ENCODE results near the gene PGAP3.
"Not testable (repeated sequence)": the region's sequence is repeated elsewhere in the genome, so short reads cannot be mapped to it uniquely, and the experiment has no call there.

Gene PGAP3

DNA sequence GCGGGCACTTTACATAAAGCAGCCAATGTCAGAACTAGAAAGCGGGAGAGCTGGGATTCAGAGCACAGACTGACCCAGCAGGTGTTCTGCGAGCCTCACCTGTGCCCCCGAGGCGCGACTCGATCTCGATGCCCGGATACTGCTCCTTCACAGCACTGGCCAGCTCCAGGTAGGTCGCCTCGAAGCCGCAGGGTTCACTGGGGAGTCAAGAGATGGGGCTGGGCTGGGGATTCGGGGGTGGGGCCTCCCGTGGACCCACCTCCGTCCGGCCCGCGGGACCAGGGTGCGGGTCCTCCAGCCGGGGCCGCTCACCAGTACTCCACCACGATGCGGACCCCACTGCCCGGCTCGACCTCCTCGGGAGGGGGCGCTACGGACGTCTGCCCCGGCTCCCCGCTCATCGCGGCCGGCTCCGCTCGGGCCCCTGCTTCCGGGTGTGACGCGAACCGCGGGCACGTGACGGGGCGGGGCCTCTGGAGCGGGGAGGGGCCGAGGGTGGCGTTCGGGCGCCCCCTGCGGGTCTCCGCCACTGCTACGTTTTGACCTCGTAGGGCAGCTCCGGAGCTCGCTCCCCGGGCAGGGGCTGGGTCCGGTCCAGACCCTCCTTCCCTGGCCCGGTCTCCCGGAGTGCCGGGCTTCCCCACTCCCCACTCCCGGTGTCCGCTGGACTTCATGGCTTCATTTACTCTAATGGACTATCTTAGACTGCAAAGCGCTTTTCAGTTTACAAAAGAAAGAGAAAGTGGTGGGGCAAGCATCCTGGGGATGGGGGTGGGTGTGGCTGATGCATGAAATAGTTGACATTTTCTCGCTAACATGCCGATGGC, 42.5 kb upstream of the PGAP3 start, which contains the start of gene MIEN1:
Gene MIEN1 (minus strand): TSS at position 438 of the 827 bp plus-strand sequence. CDS start 37 bp downstream, at position 401.
- Histone ChIP-seq H3K36me3 (peaks cover 19% of the 10 kb centered on the region), H3K4me3 (ENCODE audit: low read depth, low read length) (peak within 1 kb of the TSS; percentile 84), H3K27me3 (ENCODE audit: insufficient read depth, low read depth, severe bottlenecking) (no peaks in the 10 kb centered on the region), H3K9me3 (ENCODE audit: severe bottlenecking) (no peaks in the 10 kb centered on the region), H3K27ac (peak within 1 kb of the TSS; percentile 85)
- TF ChIP-seq, protein P1, sequence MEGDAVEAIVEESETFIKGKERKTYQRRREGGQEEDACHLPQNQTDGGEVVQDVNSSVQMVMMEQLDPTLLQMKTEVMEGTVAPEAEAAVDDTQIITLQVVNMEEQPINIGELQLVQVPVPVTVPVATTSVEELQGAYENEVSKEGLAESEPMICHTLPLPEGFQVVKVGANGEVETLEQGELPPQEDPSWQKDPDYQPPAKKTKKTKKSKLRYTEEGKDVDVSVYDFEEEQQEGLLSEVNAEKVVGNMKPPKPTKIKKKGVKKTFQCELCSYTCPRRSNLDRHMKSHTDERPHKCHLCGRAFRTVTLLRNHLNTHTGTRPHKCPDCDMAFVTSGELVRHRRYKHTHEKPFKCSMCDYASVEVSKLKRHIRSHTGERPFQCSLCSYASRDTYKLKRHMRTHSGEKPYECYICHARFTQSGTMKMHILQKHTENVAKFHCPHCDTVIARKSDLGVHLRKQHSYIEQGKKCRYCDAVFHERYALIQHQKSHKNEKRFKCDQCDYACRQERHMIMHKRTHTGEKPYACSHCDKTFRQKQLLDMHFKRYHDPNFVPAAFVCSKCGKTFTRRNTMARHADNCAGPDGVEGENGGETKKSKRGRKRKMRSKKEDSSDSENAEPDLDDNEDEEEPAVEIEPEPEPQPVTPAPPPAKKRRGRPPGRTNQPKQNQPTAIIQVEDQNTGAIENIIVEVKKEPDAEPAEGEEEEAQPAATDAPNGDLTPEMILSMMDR (IDR thresholded peaks at IDR 0.05; ENCODE audit: low read depth, low read length) = peak; percentile 92
- DNase-seq = peak; percentile 95

DNA sequence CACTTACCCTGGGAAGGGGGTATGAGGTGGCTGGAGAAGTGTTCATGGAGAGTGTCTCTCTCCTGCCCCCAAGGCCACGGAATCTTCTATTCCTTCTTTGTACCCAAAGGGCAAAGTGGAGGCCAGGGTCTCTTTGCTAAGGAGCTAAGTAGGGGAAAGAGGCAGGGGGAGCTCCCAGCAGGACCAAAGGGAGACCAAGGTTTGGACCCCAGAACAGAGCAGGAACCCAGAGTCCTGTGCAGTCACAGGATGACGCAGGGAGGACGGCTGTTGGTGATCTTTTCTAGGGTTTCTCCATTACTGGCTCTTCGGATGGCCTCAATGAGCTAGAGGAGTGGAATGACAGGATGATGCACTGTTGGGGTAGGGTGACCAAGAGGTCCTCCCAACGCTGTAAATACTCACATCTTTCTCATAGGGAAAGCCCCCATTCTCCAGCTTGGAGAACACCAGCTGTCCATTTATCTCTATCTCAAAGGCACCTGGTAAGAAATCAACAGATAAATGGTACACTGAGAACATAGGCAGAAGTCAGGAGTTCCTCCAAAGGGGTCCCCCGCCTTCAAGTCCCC, 41.5 kb upstream of the PGAP3 start:
- H3K4me3 ChIP-seq (ENCODE audit: low read depth, low read length) = peak overlapping the region; percentile 84
- peaks cover 26% of the 10 kb centered on the region for H3K36me3 ChIP-seq
- H3K9me3 ChIP-seq (ENCODE audit: severe bottlenecking) = no peaks in the 10 kb centered on the region
- H3K27ac ChIP-seq = peak overlapping the region; percentile 85; the same call in 1 of the 2 replicates
- H3K27me3 ChIP-seq (ENCODE audit: insufficient read depth, low read depth, severe bottlenecking) = no peaks in the 10 kb centered on the region
- no peak for DNase-seq
- TF ChIP-seq, protein P1 (IDR thresholded peaks at IDR 0.05; ENCODE audit: low read depth, low read length) = no peak

DNA sequence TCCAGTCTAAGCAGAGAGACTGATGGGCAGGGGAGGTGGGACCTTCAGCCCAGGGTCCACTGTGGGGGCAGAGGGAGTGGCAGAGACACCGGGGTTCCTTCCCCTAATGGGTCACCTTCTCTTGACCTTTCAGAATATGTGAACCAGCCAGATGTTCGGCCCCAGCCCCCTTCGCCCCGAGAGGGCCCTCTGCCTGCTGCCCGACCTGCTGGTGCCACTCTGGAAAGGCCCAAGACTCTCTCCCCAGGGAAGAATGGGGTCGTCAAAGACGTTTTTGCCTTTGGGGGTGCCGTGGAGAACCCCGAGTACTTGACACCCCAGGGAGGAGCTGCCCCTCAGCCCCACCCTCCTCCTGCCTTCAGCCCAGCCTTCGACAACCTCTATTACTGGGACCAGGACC, 39.7 kb upstream of the PGAP3 start:
- Histone ChIP-seq H3K27me3 (ENCODE audit: insufficient read depth, low read depth, severe bottlenecking) (no peaks in the 10 kb centered on the region), H3K27ac (no peak overlapping the region), H3K36me3 (peaks cover 27% of the 10 kb centered on the region), H3K9me3 (ENCODE audit: severe bottlenecking) (no peaks in the 10 kb centered on the region), H3K4me3 (ENCODE audit: low read depth, low read length) (no peak overlapping the region)
- no peak for DNase-seq
- TF ChIP-seq, protein P1 (IDR thresholded peaks at IDR 0.05; ENCODE audit: low read depth, low read length) = no peak

DNA sequence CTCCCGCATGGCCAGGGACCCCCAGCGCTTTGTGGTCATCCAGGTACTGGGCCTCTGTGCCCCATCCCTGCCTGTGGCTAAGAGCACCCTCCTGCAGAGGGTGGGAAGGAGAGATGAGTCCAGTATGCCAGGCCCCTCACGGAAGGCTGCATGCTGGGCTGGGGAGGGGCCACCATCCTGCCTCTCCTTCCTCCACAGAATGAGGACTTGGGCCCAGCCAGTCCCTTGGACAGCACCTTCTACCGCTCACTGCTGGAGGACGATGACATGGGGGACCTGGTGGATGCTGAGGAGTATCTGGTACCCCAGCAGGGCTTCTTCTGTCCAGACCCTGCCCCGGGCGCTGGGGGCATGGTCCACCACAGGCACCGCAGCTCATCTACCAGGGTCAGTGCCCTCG, 38.8 kb upstream of the PGAP3 start:
- Histone ChIP-seq H3K4me3 (ENCODE audit: low read depth, low read length) (no peak overlapping the region), H3K27ac (no peak overlapping the region), H3K27me3 (ENCODE audit: insufficient read depth, low read depth, severe bottlenecking) (no peaks in the 10 kb centered on the region), H3K36me3 (peaks cover 27% of the 10 kb centered on the region), H3K9me3 (ENCODE audit: severe bottlenecking) (no peaks in the 10 kb centered on the region)
- DNase-seq = no peak
- TF ChIP-seq, protein P1 (IDR thresholded peaks at IDR 0.05; ENCODE audit: low read depth, low read length) = no peak

DNA sequence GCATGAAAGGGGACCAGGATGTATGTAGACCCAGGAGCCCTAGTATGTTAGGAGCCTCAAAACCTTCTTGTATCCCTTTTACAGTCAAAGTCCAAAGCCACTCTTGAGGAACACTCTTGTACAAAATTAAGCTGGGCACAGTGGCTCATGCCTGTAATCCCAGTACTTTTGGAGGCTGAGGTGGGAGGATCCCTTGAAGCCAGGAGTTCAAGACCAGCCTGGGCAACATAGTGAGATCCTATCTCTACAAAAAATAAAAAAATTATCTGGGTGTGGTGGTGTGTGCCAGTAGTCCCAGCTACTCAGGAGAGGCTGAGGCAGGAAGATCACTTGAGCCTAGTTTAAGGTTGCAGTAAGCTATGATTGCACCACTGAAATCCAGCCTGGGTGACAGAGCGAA, 38.1 kb upstream of the PGAP3 start:
- not testable (repeated sequence) for DNase-seq; H3K27ac ChIP-seq; H3K9me3 ChIP-seq (ENCODE audit: severe bottlenecking); H3K4me3 ChIP-seq (ENCODE audit: low read depth, low read length); H3K27me3 ChIP-seq (ENCODE audit: insufficient read depth, low read depth, severe bottlenecking)
- peaks cover 27% of the 10 kb centered on the region for H3K36me3 ChIP-seq

DNA sequence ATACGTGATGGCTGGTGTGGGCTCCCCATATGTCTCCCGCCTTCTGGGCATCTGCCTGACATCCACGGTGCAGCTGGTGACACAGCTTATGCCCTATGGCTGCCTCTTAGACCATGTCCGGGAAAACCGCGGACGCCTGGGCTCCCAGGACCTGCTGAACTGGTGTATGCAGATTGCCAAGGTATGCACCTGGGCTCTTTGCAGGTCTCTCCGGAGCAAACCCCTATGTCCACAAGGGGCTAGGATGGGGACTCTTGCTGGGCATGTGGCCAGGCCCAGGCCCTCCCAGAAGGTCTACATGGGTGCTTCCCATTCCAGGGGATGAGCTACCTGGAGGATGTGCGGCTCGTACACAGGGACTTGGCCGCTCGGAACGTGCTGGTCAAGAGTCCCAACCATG, 36.9 kb upstream of the PGAP3 start:
- Histone ChIP-seq H3K9me3 (ENCODE audit: severe bottlenecking) (no peaks in the 10 kb centered on the region), H3K4me3 (ENCODE audit: low read depth, low read length) (no peak overlapping the region), H3K36me3 (peaks cover 27% of the 10 kb centered on the region), H3K27ac (no peak overlapping the region), H3K27me3 (ENCODE audit: insufficient read depth, low read depth, severe bottlenecking) (no peaks in the 10 kb centered on the region)
- no peak for DNase-seq
- TF ChIP-seq, protein P1 (IDR thresholded peaks at IDR 0.05; ENCODE audit: low read depth, low read length) = no peak

All from WERI-Rb-1 (cell line).